Sciatic nerve (tissue), 2 donors: ENCODE data around the gene ARHGAP12. TPM values are rescaled to one million over a fixed set of nuclear protein-coding genes. Genes with fewer than 3 reads are reported as not detected.
A peak's percentile ranks its signal among the peaks of the same experiment; 100 is the strongest.
"Not testable (repeated sequence)": the region's sequence is repeated elsewhere in the genome, so short reads cannot be mapped to it uniquely, and the experiment has no call there.

Source experiments
- ATAC-seq: fragments of 200-7000 bp; cut with Tn5 transposase; one replicate; pipeline ENCODE4 v1.9.1; 2020; ENCODE audit warnings: mild to moderate bottlenecking, moderate library complexity
- DNase-seq: peaks from one replicate; pipeline ENCODE4 v3.0.0-alpha.2; 2020; ENCODE audit warnings: low spot score
- intact Hi-C: fragments of 100-400 bp; cut with DNase I; formaldehyde crosslinking; loops from one replicate; pipeline ENCODE4 v1.14.2; 2022
- total RNA-seq: library from RNA; stranded (reverse); fragmentation: NEBNext Ultra II Directional; extraction: Animal tissue kit (Norgen Biotek cat#: 25700); gene quantifications from one replicate; pipeline ENCODE4 v1.2.1, GENCODE V29; 2021
- donor health status: DM: no; HTN: no; CAD: no.
- donor health status: DM: no; HTN: no; CAD: no.

ARHGAP12 gene, protein sequence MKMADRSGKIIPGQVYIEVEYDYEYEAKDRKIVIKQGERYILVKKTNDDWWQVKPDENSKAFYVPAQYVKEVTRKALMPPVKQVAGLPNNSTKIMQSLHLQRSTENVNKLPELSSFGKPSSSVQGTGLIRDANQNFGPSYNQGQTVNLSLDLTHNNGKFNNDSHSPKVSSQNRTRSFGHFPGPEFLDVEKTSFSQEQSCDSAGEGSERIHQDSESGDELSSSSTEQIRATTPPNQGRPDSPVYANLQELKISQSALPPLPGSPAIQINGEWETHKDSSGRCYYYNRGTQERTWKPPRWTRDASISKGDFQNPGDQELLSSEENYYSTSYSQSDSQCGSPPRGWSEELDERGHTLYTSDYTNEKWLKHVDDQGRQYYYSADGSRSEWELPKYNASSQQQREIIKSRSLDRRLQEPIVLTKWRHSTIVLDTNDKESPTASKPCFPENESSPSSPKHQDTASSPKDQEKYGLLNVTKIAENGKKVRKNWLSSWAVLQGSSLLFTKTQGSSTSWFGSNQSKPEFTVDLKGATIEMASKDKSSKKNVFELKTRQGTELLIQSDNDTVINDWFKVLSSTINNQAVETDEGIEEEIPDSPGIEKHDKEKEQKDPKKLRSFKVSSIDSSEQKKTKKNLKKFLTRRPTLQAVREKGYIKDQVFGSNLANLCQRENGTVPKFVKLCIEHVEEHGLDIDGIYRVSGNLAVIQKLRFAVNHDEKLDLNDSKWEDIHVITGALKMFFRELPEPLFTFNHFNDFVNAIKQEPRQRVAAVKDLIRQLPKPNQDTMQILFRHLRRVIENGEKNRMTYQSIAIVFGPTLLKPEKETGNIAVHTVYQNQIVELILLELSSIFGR
- 57.0 TPM for total RNA-seq

DNA sequence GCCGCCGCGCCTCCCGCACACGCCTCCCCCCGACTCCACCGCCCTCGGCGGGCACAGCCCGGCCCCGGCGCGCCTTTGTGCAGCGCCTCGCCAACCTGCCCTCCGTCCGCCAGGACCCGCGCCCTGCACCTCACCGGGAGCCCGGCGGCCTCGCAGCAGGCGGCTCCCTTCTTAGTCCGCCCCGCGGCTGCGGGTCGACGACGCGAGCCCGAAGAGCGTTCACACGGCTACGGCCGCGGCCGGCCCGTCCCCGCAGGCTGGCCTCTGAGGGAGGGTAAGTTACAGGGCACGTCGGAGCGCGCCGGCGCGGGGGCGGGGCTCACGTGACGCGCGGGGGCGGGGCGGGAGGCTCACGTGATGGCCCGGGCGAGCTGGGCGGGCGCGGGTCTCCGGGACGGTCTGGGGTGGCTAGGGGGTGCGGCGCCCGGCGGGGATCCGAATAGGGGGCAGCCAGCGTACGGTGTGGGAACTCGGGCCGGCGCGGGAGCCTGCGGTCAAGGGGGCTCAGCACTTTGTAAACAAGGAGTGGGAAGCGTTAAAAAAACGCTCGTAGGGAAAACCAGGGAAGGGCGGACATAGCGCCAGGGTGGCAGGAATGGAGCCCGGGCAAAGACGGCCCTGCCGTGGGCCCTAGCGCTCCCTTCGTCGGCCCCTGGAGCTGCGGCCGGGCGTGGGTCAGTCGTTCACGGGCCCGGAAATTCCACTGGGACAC lies at the start of gene ARHGAP12:
TSS of gene ARHGAP12 (minus strand) at position 283 of the 712 bp plus-strand sequence. CDS start 19,976 bp downstream, outside the sequence.
- ATAC-seq = peak; percentile 96

DNA sequence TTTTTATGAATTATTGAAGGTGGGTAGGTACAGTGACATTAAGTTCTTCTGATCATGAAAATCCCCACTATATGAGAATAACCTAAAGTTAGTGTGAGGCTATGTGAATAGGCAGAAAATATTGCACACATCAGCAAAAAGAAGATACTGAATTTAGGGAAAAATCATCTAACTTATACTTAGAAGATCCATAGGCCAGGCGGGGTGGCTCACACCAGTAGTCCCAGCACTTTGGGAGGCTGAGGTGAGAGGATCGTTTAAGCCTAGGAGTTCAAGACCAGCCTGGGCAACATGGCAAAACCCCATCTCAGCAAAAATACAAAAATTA lies 49.5 kb upstream of the ARHGAP12 start:
- no peak for DNase-seq
- intact Hi-C loops = no loop called here
- no peak for ATAC-seq

More for the DNA sequence above, at the start of gene ARHGAP12:
- peak; percentile 95 for DNase-seq
- intact Hi-C loops = loop anchor here (10.0 kb wide), 1 partner anchor 64 kb away; no protein-coding TSS in a partner anchor

DNA sequence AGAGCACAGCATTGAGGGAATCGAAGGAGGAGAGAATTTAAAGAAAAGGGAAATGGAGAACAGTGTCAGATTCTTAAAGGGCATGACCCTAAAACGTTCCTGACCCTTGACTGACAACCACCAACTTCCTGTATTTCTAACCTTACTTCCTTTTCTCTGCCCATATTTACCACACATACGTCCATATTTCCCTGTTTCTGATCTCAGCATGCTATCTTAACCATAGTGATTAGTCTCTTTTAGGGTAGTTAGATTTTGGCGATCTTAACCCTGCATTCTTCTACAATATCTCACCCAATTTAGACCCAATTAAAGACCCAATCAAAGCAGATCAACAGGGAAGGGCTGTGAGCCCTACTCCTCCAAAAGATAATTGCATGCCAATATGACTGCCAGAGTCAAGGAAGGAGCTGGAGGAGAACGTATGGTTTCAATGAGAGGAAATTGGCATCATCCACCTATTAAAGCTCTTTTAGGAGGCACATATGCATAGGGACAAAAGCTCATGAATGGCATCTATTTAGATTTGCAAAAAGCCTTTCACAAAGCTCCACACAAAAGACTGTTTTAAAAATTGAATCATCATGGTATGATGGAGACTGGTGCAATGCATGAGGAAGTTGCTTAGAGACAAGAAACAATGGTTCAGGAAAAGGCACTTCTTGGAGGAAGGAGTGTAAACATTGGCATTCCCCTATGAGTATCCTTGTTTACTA lies 49.0 kb upstream of the ARHGAP12 start:
- no peak for DNase-seq
- peak; percentile 71 for ATAC-seq
- intact Hi-C loops = no loop called here

DNA sequence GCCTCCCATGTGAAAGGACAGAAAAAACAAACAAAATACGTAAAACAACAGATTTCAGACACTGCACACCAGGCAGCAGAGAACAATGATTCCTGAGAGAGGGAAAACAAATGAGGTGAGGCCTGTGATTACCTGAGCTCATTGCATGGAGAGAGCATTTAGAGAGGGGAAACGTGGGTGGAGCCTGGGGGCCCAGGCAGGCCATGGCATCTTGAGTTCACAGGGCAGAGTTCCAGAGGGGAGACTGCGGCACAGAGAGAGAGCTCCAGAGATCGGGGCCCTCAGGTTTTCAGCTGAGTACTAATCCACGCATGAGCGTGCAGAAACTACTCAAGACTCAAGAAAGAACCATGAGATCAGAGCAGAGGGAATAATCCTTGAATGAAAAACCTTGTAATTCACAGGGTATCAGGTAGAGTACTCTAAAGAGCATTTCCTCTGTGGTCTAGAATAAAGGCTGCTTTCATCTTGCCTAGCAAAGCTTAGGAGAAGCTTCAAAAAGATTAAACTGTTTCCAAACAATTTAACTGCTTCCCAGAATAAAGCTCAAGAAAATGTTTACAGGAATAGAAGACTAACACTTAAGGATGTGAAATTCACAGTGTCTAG lies 46.6 kb upstream of the ARHGAP12 start:
- ATAC-seq (no peak), DNase-seq (no peak)
- intact Hi-C loops = no loop called here

DNA sequence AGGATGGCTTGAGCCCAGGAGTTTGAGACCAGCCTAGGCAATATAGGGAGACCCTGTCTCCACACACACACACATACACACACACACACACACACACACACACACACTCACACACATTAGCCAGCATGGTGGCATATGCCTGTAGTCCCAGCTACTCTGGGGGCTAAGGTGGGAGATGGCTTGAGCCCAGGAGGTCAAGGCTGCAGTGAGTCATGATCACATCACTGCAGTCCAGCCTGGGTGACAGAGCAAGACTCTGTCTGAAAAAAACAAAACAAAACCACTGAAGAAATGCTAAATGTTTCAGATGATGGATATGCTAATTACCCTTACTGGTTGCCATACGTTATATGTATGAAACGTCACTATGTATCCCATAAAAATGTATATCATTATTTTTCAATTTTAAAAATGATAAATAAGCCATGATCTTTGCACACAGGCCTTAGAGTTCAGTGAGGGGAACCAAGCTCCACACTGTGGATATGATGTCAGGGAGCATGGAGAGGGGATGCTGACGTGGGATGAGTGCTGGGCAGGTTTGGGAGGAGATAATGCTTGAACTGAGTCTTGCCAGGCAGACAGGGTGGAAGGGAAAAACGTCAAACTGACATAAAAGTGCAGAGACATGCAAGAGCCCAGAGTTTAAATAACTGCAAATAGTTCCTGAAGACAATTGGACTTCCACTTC lies 45.9 kb upstream of the ARHGAP12 start:
- intact Hi-C loops = no loop called here
- DNase-seq = no peak
- ATAC-seq = no peak

DNA sequence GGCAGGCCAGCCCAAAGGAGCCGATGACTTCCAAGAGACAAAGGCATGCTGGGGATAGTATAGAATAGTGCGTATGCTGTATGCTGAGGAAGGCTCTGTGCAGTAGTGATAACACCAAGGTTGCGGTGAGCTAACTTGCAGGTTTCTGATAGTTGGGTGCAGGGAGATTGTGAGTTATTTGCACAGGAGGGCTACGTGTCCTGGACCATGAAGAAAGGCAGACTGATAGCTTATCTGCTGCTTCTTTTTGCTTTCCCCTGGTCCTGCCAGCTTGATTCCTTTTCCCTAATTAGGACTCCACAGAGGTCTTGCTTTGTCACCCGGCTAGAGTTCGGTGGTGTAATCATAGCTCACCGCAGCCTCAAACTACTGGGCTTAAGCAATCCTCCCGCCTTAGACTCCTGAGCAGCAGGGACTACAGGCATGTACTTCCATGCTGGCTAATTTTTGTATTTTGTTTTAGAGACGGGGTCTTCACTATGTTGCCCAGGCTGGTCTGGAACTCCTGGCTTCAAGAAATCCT lies 43.9 kb upstream of the ARHGAP12 start:
- no peak for DNase-seq
- ATAC-seq = no peak
- intact Hi-C loops = no loop called here

DNA sequence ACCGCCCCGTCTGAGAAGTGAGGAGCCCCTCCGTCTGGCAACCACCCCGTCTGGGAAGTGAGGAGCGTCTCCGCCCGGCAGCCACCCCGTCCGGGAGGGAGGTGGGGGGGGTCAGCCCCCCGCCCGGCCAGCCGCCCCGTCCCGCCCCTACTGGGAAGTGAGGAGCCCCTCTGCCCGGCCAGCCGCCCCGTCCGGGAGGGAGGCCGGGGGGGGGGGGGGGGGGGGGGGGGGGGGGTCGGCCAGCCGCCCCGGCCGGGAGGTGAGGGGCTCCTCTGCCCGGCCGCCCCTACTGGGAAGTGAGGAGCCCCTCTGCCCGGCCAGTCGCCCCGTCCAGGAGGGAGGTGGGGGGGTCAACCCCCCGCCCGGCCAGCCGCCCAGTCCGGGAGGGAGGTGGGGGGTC lies 41.2 kb upstream of the ARHGAP12 start:
- ATAC-seq, DNase-seq, intact Hi-C loops: not testable (repeated sequence)

DNA sequence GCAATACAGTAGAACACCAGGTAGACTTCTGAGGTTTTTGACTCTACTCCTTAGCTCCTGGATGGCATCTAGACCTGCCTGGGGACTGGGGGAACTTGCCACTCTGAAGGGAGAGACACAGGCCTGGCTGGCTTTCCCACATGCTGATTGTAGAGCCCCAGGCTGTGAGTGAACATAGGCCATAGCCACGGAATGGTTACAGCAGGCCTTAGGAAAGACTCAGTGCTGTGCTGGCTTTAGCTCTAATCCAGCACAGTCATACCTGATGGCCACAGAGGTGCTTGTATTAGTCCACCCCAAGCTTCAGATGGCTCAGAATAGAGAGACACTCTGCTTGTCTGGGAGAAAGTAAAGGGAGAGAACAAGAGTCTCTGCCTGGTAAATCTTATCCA lies 35.0 kb upstream of the ARHGAP12 start:
- intact Hi-C loops = no loop called here
- ATAC-seq = no peak
- DNase-seq = no peak

DNA sequence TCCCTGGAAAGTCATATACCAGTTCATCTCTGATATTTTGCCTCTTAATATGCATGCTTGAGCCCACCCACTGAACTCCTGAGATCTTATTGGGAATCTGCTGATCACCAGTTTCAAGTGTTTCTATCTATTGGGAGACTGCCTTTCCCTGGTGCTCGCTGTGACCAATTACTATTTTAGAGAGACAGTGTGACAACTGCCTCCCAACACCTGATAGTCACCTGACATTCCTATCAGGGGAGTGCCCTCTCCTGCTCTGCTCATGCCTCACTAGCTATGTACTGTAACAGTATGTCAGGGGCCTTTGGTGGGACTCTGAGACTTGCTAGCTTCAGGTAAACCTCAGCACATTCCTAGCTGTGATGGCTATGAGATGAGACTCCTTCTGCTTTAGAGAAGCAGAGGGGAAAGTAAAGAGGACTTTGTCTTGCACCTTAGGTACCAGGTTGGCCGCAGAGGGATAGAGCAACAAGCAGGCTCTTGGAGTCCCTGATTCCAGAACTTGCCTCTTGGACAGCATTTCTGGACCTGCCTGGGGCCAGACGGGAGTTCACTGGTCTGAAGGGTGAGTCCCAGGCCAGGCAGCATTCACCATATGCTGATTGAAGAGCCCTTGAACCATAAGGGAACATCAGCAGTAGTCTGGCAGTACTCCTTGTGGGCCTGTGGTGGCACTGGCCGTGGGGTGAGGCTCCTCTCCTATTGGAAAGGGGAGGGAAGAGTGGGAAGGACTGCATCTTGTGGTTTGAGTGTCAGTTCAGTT lies 34.4 kb upstream of the ARHGAP12 start:
- intact Hi-C loops = no loop called here
- ATAC-seq = no peak
- no peak for DNase-seq

DNA sequence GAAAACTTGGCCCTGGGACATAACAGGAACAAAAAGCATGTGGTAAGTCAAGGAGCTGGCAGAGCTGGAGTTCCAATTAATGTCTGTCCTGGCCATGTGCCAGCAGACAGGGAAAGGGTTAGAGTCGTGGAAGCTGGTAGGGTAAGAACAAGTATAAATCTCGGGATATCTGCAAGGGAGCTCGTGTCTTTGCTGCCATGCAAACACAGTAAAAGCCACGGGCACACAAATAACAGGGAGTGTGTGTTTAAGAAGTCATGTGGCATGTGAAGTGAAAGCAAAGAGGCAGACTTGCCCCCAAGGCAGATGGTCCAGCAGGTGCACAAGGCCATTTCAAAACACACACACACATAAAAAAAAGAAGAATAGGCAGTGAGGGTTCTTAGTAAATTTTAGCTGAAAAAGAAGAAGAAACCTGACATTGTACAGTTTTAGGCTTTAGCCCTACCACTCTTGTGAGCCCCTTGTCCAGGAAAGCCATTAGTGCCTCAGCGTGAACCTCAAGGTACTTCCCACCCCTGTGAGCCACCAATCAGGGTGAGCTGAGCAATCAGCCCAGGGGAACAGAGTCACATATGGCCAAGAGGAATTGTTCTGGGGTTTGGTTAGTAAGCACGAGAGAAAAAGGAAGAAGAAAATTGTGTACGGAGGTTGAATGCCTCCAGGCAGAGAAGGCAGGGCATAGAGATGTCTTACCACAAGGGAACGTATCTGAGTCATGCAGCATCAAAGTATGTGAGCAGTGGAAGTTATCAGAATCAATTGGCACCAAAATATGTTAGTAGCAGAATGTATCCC lies 32.8 kb upstream of the ARHGAP12 start:
- DNase-seq (no peak), ATAC-seq (no peak)
- intact Hi-C loops = no loop called here

DNA sequence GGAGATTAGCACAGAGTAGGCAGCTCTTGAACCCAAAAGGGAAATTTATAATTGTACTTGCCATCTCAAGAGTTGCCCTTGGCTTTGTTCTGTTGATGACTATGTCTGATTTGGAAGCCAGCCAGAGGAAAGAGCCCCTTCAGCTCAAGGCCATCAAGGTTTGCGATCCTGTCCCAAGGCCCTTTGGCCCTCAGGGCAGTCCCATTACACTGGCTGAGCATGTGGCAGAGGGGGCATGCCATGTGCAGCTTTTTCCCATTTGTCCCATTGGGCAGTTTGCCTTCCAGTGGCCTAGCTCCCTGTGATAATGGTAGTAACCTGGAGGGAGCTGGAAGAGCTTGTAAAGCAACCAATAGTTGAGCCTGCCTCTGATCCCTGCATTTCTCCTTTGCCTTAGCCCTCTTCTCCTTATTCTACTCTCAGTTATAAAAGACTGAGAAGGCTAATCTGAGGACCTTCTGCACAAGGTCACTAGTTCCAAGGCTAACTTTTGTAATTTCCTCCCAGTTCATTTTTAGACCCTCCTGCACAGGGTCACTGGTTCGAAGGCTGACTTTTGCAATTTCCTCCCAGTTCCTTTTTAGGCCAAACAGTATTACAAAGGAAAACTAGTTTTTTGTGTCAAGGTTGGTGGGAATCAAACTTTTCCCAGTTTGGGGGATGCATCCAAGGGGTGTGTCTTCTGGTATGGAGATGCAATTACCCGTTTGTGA lies 31.0 kb upstream of the ARHGAP12 start:
- DNase-seq = no peak
- intact Hi-C loops = no loop called here
- ATAC-seq = no peak

DNA sequence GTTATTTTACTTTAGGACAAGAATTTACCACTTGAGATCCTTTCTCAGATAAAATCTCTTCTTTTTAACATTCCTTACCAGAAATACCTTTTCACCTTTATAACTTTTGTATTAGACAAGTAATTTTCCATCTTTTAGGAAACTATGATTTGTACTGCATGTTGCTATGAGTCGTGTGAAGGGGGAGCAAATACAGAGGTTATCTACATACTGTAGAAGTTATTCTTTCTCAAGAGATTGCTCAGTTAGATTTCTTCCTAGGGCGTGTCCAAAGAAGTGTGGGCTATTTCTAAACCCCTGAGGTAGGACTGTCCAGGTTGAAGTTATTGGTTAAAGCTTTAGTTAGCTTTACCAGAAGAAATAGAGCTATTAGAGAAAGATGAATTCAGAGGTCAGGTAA lies 30.2 kb upstream of the ARHGAP12 start:
- intact Hi-C loops = no loop called here
- no peak for DNase-seq
- no peak for ATAC-seq

DNA sequence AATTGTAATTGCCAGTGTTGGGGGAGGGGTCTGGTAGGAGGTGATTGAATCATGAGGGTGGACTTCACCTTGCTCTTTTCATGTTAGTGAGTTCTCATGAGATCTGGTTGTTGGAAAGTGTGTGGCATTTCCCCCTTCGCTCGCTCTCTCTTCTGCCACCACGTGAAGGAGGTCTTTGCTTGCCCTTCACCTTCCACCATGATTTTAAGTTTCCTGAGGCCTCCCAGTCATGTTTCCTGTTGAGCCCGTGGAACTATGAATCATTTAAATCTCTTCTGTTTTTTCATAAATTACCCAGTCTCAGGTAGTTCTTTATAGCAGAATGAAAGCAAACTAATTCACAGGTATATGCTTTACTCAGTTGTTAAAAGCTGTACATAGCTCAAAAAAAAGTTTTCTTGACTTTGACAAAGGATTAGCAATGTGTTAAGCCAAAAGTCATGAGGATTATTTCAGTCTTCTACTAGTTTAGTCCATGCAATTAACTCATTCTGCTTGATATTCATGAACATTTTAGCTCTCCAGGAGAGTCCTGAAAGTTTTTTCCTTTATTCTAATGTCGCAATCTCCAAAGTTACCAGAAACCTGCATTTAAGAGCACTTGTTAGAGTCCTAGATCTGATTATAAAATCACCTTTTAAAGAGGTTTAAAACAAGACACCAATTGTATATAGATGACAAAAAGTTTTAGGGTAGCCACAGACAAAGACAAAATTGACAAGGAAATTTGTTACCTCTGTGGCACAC lies 27.7 kb upstream of the ARHGAP12 start:
- intact Hi-C loops = no loop called here
- DNase-seq = no peak
- ATAC-seq = no peak

DNA sequence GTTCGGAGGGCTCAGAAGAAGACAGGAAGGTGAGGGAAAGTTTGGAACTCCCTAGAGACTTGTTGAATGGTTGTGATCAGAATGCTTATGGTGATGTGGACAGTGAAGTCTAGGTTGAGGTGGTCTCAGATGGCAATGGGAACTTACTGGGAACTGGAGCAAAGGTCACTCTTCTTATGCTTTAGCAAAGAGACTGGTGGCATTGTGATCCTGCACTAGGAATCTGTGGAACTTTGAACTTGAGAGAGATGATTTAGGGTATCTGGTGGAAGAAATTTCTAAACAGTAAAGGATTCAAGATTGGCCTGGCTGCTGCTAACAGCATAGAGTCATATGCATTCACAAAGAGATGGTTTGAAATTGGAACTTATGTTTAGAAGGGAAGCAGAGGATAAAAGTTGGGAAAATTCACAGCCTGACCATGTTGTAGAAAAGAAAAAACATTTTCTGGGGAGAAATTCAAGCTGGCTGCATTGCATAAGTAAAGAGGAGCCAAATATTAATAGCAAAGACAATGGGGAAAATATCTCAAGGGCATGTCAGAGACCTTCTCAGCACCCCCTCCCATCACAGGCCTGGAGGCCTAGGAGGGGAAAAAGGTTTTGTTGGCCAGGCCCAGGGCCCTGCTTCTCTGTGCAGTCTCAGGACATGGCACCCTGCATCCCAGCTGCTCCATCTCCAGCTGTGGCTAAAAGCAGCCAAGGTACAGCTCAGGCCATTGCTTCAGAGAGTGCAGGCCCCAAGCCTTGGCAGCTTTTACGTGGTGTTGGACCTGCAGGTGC lies 26.0 kb upstream of the ARHGAP12 start:
- intact Hi-C loops = no loop called here
- ATAC-seq = no peak
- DNase-seq = no peak
